Transverse colon (tissue), 4 donors: ENCODE data around the gene HSP90AA1. TPM values are rescaled to one million over a fixed set of nuclear protein-coding genes. Genes with fewer than 3 reads are reported as not detected.

Experiments used
- DNase-seq: peaks from one replicate; pipeline ENCODE4 v3.0.0-alpha.2; 2019
- H3K27ac ChIP-seq, 4 donors: fragments of 200-600 bp; sonication (generic); 2 replicates each; pipeline ENCODE4 v1.5.1; 2016 to 2018; ENCODE audit warnings: inconsistent platforms in 4 of 4
- H3K27me3 ChIP-seq: fragments of 200-600 bp; sonication (generic); 2 replicates; pipeline ENCODE4 v1.5.1; 2017; ENCODE audit warnings: inconsistent platforms
- H3K36me3 ChIP-seq, 4 donors: fragments of 200-600 bp; sonication (generic); 2 replicates each; pipeline ENCODE4 v1.5.1; 2017 to 2019; ENCODE audit warnings: inconsistent platforms in 4 of 4
- H3K4me1 ChIP-seq, 4 donors: fragments of 200-600 bp; sonication (generic); 2 replicates each; pipeline ENCODE4 v1.5.1; 2017 to 2020; ENCODE audit warnings: inconsistent platforms in 4 of 4
- H3K4me3 ChIP-seq, 4 donors: fragments of 200-600 bp; sonication (generic); 1 replicate in 1 of 4; 2 replicates in 3 of 4; pipeline versions ENCODE4 v1.5.1 to v1.6.1; 2017 to 2019; ENCODE audit warnings: inconsistent platforms in 4 of 4
- H3K9me3 ChIP-seq, 2 donors: fragments of 200-600 bp; sonication (generic); 2 replicates each; pipeline ENCODE4 v1.5.1; 2017 to 2019; ENCODE audit warnings: inconsistent platforms in 2 of 2
- EP300 ChIP-seq: sonication (generic); formaldehyde crosslinking; IDR thresholded peaks from one replicate; pipeline ENCODE4 v1.6.1; 2017; ENCODE audit warnings: antibody characterized with exemption, low read depth
- POLR2A ChIP-seq: fragments of 450-650 bp; IDR thresholded peaks from one replicate; pipeline ENCODE4 v1.6.1; 2016; ENCODE audit warnings: antibody characterized with exemption, mild to moderate bottlenecking, moderate library complexity
- POLR2AphosphoS5 ChIP-seq, 3 donors: sonication (generic); formaldehyde crosslinking; IDR thresholded peaks; one replicate each; pipeline ENCODE4 v1.6.1; 2016; ENCODE audit warnings: antibody characterized with exemption in 3 of 3
- WGBS, 2 donors: methylation state at CpG; one replicate each; pipeline ENCODE4 v1.1.5; 2018; ENCODE audit warnings: low coverage in 1 of 2; 5-methylcytosine and 5-hydroxymethylcytosine counted together
- in situ Hi-C, 4 donors: fragments of 200-750 bp; cut with MboI; loops; one replicate each; pipeline versions ENCODE4 v1.15.0 to v1.15.1; 2017; ENCODE audit warnings: low sequenced_read_pairs in 3 of 4, low pct_ligation_motif_present in 1 of 4, low pct_unique_long_range_greater_than_20kb in 1 of 4
- intact Hi-C: fragments of 100-400 bp; cut with DNase I; formaldehyde crosslinking; loops from one replicate; pipeline ENCODE4 v1.15.1; 2023; ENCODE audit warnings: low total_unique reads
- total RNA-seq, 4 donors: library from RNA; depleted of rRNA; stranded (reverse); fragments of >200 nt; gene quantifications; one replicate each; pipeline ENCODE4 v1.1.0, GENCODE V29; 2016
- TF ChIP-seq, protein P1 (sequence below), 5 experiments: fragments of 200-600 bp in 3 of 5; fragments of 450-650 bp in 2 of 5; sonication (generic) in 3 of 5; IDR thresholded peaks; 1 replicate in 2 of 5; 2 replicates in 3 of 5; pipeline ENCODE4 v1.5.1; 2016 to 2017; ENCODE audit warnings: antibody characterized with exemption in 5 of 5, inconsistent platforms in 3 of 5, mild to moderate bottlenecking in 2 of 5, moderate library complexity in 1 of 5

Gene HSP90AA1
- total RNA-seq, 4 donors from 2014 or later = 112 to 347 (median 235) TPM

GRCh38 chr14:102095231-102095870 is 8.5 kb upstream of the HSP90AA1 start:
- TF ChIP-seq POLR2A (no peak), EP300 (no peak), POLR2AphosphoS5 (IDR thresholded peaks at IDR 0.05) (no peak)
- TF ChIP-seq, protein P1, sequence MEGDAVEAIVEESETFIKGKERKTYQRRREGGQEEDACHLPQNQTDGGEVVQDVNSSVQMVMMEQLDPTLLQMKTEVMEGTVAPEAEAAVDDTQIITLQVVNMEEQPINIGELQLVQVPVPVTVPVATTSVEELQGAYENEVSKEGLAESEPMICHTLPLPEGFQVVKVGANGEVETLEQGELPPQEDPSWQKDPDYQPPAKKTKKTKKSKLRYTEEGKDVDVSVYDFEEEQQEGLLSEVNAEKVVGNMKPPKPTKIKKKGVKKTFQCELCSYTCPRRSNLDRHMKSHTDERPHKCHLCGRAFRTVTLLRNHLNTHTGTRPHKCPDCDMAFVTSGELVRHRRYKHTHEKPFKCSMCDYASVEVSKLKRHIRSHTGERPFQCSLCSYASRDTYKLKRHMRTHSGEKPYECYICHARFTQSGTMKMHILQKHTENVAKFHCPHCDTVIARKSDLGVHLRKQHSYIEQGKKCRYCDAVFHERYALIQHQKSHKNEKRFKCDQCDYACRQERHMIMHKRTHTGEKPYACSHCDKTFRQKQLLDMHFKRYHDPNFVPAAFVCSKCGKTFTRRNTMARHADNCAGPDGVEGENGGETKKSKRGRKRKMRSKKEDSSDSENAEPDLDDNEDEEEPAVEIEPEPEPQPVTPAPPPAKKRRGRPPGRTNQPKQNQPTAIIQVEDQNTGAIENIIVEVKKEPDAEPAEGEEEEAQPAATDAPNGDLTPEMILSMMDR (IDR thresholded peaks at IDR 0.05) = no peak
- intact Hi-C loops (no loop called here), in situ Hi-C loops (loop anchor here in 2 of 4 donors (10.0 kb wide), 2 partner anchors 131 to 391 kb away; partner anchors contain the start of gene DYNC1H1 (in 1 of the 2))
- 80 to 84% methylated on average over 1 to 6 of the region's 6 CpGs for WGBS, 2 donors
- Histone ChIP-seq H3K27ac (no peak overlapping the region), H3K4me3 (no peak overlapping the region), H3K27me3 (no peaks in the 10 kb centered on the region), H3K36me3 (no peaks in the 10 kb centered on the region), H3K9me3 (no peaks in the 10 kb centered on the region), H3K4me1 (peaks cover 0 to 19% (median 8%) of the 10 kb centered on the region in 4 donors)
- DNase-seq = no peak

DNA sequence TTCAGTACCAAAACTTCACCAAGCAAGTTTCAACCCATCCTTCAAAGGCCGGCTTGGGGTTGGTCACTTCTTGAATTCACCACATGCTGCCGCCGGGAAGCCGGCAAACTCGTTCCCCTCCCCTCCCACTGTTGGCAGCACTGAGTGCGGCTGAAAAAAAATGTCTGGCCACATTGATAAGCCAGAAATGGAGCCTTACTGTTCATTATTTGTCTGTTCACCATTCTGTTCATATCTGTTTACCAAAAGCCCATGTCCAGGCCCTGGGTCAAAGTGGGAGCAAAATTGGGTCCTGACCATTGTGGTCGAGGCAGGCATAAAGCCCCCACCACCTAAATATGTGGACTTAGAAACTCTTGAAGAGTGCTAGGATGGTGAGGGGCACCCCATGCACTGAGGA is 7.3 kb upstream of the HSP90AA1 start:
- in situ Hi-C loops = loop anchor here in 2 of 4 donors (10.0 kb wide), 2 partner anchors 129 to 389 kb away; partner anchors contain the start of gene DYNC1H1 (in 1 of the 2)
- Histone ChIP-seq H3K4me3 (no peak overlapping the region), H3K36me3 (no peaks in the 10 kb centered on the region), H3K27ac (no peak overlapping the region), H3K9me3 (no peaks in the 10 kb centered on the region), H3K27me3 (no peaks in the 10 kb centered on the region), H3K4me1 (peaks cover 0 to 19% (median 8%) of the 10 kb centered on the region in 4 donors)
- intact Hi-C loops = no loop called here
- TF ChIP-seq POLR2A (no peak), EP300 (no peak), POLR2AphosphoS5 (IDR thresholded peaks at IDR 0.05) (no peak)
- TF ChIP-seq, protein P1 (IDR thresholded peaks at IDR 0.05) = no peak
- DNase-seq = no peak
- WGBS, 2 donors = 69 to 100% methylated on average over 1 to 7 of the region's 7 CpGs

DNA sequence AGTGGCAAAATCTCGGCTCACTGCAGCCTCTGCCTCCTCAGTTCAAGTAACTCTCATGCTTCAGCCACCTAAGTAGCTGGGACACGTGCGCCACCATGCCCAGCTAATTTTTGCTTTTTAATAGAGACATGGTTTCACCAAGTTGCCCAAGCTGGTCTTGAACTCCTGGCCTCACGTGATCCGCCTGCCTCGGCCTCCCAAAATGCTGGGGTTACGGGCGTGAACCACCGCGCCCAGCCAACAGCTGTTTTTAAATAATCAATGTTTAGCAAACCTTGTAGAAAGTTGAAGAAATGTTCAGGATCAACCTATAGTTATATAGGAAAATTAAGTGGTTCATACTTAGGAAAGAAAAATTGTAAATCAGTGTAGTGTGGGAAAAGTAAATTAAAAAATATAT is 6.0 kb upstream of the HSP90AA1 start:
- intact Hi-C loops = no loop called here
- Histone ChIP-seq H3K27ac (no peak overlapping the region), H3K27me3 (no peaks in the 10 kb centered on the region), H3K4me3 (no peak overlapping the region), H3K4me1 (peaks cover 0 to 26% (median 14%) of the 10 kb centered on the region in 4 donors), H3K36me3 (no peaks in the 10 kb centered on the region), H3K9me3 (no peaks in the 10 kb centered on the region)
- in situ Hi-C loops = loop anchor here in 2 of 4 donors (10.0 kb wide), 2 partner anchors 128 to 388 kb away; partner anchors contain the start of gene DYNC1H1 (in 1 of the 2)
- DNase-seq = no peak
- TF ChIP-seq POLR2A (no peak), POLR2AphosphoS5 (IDR thresholded peaks at IDR 0.05) (no peak), EP300 (no peak)
- TF ChIP-seq, protein P1 (IDR thresholded peaks at IDR 0.05) = no peak
- 90 to 100% methylated on average over 4 to 10 of the region's 10 CpGs for WGBS, 2 donors

DNA sequence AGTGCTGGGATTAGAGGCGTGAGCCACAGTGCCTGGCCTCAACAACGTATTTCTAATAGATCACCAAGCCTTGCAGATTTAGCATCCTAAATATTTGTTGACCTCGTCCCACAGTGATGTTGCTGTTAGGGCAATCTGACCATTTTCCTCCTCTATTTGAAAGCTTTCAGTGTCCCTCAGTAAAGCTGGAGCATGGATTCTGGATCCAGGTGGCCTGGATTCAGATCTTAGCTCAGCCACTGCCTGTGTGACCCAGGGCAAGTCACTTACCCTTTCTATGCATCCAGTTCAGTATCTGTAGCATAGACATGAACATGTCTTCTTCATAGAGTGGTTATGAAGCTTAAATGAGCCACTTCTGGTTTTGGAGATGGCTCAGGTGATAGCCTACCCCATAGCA is 3.9 kb upstream of the HSP90AA1 start:
- Histone ChIP-seq H3K9me3 (no peaks in the 10 kb centered on the region), H3K4me3 (no peak overlapping the region), H3K4me1 (peaks cover under 1 to 12% (median 9%) of the 10 kb centered on the region in 4 donors), H3K27me3 (no peaks in the 10 kb centered on the region), H3K36me3 (no peaks in the 10 kb centered on the region), H3K27ac (no peak overlapping the region)
- intact Hi-C loops (no loop called here), in situ Hi-C loops (loop anchor here in 2 of 4 donors (10.0 kb wide), 2 partner anchors 126 to 386 kb away; partner anchors contain the start of gene DYNC1H1 (in 1 of the 2))
- no peak for DNase-seq
- no peak for TF ChIP-seq EP300
- 86 to 100% methylated on average over 1 to 3 of the region's 3 CpGs for WGBS, 2 donors
